Activated effector memory CD4-positive, alpha-beta T cell treated with anti-CD3 and anti-CD28 coated beads, Interleukin-2, amount 50 U/mL, for 16 hours (primary cell): ENCODE data around the gene PPP2R2D.
"Not testable (repeated sequence)": the region's sequence is repeated elsewhere in the genome, so short reads cannot be mapped to it uniquely, and the experiment has no call there.

Experiments
- DNase-seq: peaks from one replicate; pipeline ENCODE4 v3.0.0-alpha.2; 2020

The PPP2R2D gene

GRCh38 chr10:131930150-131930549, 29.3 kb downstream of the PPP2R2D start:
- DNase-seq, result no peak

DNA sequence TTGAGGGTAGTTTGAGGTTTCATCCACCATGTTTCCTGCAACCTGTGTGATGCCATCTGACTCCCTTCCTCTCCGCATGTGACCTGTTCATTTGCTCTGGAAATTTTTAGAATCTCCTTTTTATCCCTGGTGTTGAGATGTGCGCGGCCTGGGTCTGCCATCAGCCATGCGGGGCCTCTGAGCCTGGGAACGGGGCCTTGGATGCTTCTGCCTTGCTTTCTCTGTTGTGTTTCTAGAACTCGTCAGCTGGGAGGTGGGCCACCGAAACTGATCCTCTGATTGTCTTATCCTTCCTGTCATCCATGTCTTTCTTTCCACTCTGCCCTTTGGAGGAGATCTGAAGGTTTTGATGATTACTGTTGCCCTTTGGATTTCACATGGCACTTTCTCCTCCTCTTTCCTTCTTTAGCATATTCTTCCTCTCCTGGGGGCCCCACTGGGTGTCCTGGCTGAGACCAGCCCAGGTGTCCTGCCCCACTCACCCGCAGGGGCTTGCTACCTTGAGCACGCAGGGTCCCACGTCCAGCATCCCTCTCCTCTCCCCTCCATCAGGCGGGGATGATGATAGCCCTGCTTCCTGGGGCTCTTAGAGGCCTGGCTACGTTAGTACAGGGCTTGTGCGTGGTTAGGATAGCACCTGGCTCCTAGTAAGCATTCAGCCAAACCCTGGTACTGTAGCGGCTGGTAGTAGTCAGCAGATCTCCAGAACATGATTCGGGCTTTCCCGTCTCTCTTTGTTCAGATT, 29.9 kb downstream of the PPP2R2D start:
- no peak for DNase-seq

DNA sequence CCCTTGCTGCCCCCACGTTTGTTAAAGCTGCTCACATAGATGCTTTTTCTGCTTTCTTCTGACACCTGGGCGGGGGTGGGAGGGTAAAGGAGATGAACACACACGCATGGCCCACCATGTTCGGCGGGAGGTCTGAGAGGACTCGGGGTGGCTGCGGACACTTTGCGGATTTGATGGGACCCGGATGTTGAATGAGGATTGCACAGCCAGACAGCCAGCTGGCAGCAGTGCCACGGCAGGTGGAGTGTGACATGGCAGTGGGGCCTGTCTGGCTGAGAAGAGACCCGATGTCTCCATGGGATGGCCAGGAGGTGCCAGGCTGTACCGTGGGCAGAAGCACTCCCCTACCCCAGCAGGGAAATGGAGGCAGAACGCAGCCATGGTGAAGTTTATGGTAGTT, 31.2 kb downstream of the PPP2R2D start:
- no peak for DNase-seq

- peak; percentile 54 for DNase-seq
Observed at GRCh38 chr10:131933016-131933695, 32.3 kb downstream of the PPP2R2D start.

- no peak for DNase-seq
Observed at GRCh38 chr10:131933696-131934086, 32.9 kb downstream of the PPP2R2D start.

DNA sequence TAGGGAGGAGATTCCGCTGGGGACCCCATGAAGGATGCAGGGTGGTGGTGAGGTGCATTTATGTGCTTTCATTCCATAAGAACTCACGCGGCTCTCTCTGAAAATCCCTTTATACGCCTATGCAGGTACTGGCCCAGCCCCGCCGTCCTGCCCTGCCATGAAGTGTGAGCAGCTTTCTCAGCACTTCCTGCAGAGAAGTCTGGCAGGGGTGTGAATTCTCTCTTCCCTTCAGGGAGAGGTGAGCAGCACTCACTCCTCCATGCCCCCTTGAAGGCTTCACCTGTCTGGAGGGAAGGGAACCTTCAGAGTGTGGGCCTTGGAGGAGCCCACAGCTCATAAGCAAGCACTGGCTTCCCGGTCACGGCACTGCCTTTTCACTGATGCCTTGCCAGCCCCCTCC, 34.0 kb downstream of the PPP2R2D start:
- DNase-seq, result peak; percentile 55

GRCh38 chr10:131935260-131935659, 34.5 kb downstream of the PPP2R2D start:
- DNase-seq, result no peak

DNA sequence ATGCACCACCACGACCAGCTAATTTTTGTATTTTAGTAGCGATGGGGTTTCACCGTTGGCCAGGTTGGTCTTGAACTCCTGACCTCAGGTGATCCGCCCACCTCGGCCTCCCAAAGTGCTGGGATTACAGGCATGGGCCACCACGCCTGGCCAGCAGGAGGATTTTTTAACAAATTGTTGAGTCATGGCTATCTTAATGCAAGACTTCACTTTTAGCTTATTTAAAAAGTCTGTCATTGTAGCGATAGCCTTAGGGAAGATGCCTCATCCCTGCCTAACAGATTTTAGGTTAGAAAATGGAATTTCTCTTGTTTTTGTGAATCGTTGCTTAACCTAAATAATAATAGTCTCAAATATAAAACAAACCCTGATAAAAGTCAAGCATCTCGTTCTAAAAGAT, 35.5 kb downstream of the PPP2R2D start:
- no peak for DNase-seq

GRCh38 chr10:131936736-131937135, 35.9 kb downstream of the PPP2R2D start:
- DNase-seq, result peak; percentile 51

DNA sequence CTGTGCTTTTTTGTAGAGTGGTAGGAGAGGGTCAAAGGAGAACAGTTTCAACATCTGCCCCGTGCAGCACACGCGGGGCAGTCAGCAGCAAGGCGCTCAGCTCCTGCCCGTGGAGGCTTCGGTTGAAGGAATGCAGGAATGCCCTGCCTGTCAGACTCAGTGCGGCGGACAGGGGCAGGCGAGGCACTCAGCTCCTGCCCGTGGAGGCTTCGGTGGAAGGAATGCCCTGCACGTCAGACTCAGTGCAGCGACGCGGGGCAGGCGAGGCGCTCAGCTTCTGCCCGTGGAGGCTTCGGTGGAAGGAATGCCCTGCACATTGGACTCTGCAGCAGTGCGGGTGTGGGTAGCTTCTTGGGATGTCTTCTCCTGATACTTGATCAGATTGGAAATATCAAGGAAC, 37.0 kb downstream of the PPP2R2D start:
- DNase-seq, result peak; percentile 53

- DNase-seq, result peak; percentile 38
Observed at GRCh38 chr10:131938681-131939080, 37.9 kb downstream of the PPP2R2D start.

DNA sequence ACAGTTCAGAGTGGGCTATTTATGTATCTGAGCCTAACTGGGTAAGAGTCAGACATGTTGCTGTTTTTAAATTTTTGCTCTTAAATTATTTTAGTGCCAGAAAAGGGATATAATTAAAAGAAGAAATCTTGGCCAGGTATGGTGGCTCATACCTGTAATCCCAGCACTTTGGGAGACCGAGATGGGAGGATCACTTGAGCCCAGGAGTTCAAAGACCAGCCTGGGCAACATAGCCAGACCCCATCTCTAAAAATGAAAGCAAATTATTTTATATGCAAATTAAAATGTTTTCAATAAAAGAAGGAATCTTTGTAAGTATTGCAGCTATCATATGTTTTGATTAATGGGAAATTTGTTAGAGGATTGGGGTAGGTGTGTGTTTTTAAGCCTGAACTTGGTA, 41.6 kb downstream of the PPP2R2D start:
- no peak for DNase-seq

GRCh38 chr10:131943021-131943814, 42.4 kb downstream of the PPP2R2D start:
- DNase-seq, result peak; percentile 61

DNA sequence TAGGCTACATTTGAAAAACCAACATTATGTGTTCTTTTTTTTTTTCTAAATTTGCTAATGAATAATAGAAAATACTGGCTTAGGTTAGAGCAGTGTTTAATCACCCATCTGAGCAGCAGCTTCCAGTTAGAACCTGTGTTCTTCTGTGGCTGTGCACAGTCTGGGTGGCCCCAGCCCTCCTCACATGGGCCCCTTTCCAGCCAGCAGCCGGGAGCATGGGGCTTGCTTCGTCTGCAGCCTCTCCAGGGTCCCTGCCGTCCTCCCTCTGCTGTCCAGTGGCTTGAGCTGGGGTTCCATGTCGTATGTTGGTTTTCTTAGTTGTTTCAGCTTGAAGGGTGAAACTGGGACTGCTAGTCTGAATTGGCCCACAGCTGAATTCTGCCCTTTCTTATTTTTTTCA, 43.6 kb downstream of the PPP2R2D start:
- peak; percentile 36 for DNase-seq

DNA sequence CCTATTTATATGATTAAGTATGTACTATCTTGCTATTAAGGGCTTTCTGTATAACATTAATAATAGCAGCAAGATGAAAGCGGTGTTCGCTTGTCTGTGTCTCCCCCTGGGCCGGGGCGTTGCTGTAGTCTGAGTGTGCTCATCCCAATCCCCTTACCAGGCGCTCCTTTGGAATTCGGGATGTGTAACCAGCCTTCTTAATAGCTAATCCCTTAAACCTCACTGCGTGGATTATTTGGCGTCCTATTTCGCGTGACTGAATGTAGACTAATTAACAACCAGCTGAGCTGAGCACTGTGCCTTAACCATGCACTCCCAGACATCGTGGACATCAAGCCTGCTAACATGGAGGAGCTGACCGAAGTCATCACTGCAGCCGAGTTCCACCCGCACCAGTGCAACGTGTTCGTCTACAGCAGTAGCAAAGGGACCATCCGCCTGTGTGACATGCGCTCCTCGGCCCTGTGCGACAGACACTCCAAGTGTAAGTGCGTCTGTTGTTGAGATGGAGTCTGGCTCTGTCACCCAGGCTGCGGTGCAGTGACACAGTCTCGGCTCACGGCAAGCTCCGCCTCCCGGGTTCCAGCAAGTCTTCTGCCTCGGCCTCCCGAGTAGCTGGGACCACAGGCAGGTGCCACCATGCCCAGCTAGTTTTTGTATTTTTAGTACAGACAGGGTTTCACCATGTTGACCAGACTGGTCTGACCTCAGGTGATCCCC, 44.3 kb downstream of the PPP2R2D start:
- peak; percentile 59 for DNase-seq

- DNase-seq, result no peak
Observed at GRCh38 chr10:131946321-131946751, 45.5 kb downstream of the PPP2R2D start.

GRCh38 chr10:131946880-131947279, 46.1 kb downstream of the PPP2R2D start:
- DNase-seq, result no peak

GRCh38 chr10:131947631-131948347, 47.0 kb downstream of the PPP2R2D start:
- DNase-seq, result peak; percentile 49

- peak; percentile 47 for DNase-seq
Observed at GRCh38 chr10:131948501-131948900, 47.7 kb downstream of the PPP2R2D start.

DNA sequence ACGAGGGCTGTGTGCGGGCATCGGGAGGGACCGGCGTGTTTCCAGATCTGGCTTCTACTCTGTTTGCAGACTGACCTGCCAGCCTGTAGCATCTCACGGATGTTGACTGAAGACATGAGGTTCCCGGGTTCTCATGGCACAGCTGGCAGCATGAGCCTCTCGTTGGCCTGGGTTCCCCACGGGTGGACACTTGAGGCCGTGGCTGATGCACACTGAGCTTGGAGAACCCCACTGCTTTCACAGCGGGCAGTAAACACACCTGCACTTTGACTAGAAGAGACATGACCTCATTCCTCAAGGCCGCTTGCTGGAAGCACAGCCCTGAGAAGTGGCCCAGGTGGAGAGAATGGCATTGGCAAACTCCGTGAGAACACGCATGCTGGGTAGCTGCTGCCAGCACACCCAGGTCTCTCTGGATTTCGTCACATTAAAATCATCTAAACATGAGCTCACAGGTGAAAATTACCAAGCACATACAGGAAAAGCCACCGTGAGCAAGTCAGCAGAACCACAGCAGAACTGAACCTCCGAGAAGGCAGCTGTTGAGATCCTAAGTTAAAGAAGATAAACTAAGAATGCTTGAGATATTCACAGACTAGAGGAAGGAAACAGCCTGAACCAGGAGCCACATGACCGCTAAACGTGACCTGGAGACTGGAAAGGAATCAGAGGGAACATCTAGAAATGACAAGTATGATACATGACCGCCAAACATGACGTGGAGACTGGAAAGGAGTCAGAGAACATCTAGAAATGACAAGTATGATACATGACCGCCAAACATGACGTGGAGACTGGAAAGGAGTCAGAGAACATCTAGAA, 48.4 kb downstream of the PPP2R2D start:
- DNase-seq, result peak; percentile 58

GRCh38 chr10:131949908-131950307, 49.1 kb downstream of the PPP2R2D start:
- DNase-seq, result not testable (repeated sequence)
